ENCODE data around the gene CC2D1B. TPM values are rescaled to one million over a fixed set of nuclear protein-coding genes. Genes with fewer than 3 reads are reported as not detected.

Gene CC2D1B
- total RNA-seq, 1 experiment from 2014 or later = 34.7 TPM

GRCh38 chr1:52359676-52360594 is 6.1 kb downstream of the CC2D1B start:
- peaks cover 8% of the 10 kb centered on the region for H3K4me1 ChIP-seq (ENCODE audit: insufficient read depth, low read length, poor library complexity, severe bottlenecking)
- H3K27ac ChIP-seq (ENCODE audit: low read depth, low read length, poor library complexity, severe bottlenecking) = no peak overlapping the region
- H3K4me3 ChIP-seq (ENCODE audit: low read depth, low read length, poor library complexity, severe bottlenecking) = no peak overlapping the region
- intact Hi-C loops (cut with micrococcal nuclease; ENCODE audit: unreplicated experiment) = loop anchor here (10.0 kb wide), 1 partner anchor 325 kb away; no protein-coding TSS in a partner anchor
- no peak for DNase-seq (ENCODE audit: low spot score)
- POLR2A ChIA-PET (ENCODE audit: low non-redundant PET) = interaction anchor here (0.6 kb wide), 1 partner anchor 177 kb away, joined by 6 read pairs; no protein-coding TSS in a partner anchor
- TF ChIP-seq CTCF (conservative IDR thresholded peaks at IDR 0.05; ENCODE audit: low read depth, low read length) (no peak), EZH2 (IDR thresholded peaks at IDR 0.05; ENCODE audit: borderline replicate concordance, low read depth, low read length, poor library complexity, severe bottlenecking) (no peak)
- no TSS peak for BruUV-seq (replicated peaks)
- no peaks in the 10 kb centered on the region for H3K27me3 ChIP-seq (replicated peaks; ENCODE audit: insufficient read depth, low read depth, low read length, poor library complexity)
- no peaks in the 10 kb centered on the region for H3K9me3 ChIP-seq (ENCODE audit: low read depth, low read length, poor library complexity, severe bottlenecking)
- CTCF ChIA-PET = no interaction called here
- peaks cover 77% of the 10 kb centered on the region for H3K36me3 ChIP-seq (ENCODE audit: insufficient read depth, low read length, poor library complexity, severe bottlenecking)

- no peak overlapping the region for H3K27ac ChIP-seq (ENCODE audit: low read depth, low read length, poor library complexity, severe bottlenecking)
- no peak overlapping the region for H3K4me3 ChIP-seq (ENCODE audit: low read depth, low read length, poor library complexity, severe bottlenecking)
- no TSS peak for BruUV-seq (replicated peaks)
- TF ChIP-seq CTCF (conservative IDR thresholded peaks at IDR 0.05; ENCODE audit: low read depth, low read length) (no peak), EZH2 (IDR thresholded peaks at IDR 0.05; ENCODE audit: borderline replicate concordance, low read depth, low read length, poor library complexity, severe bottlenecking) (no peak)
- no peak for DNase-seq (ENCODE audit: low spot score)
- intact Hi-C loops (cut with micrococcal nuclease; ENCODE audit: unreplicated experiment) = no loop called here
- peaks cover 81% of the 10 kb centered on the region for H3K36me3 ChIP-seq (ENCODE audit: insufficient read depth, low read length, poor library complexity, severe bottlenecking)
- ChIA-PET CTCF (no interaction called here), POLR2A (ENCODE audit: low non-redundant PET) (no interaction called here)
- no peaks in the 10 kb centered on the region for H3K27me3 ChIP-seq (replicated peaks; ENCODE audit: insufficient read depth, low read depth, low read length, poor library complexity)
- no peaks in the 10 kb centered on the region for H3K4me1 ChIP-seq (ENCODE audit: insufficient read depth, low read length, poor library complexity, severe bottlenecking)
- H3K9me3 ChIP-seq (ENCODE audit: low read depth, low read length, poor library complexity, severe bottlenecking) = no peaks in the 10 kb centered on the region
Observed at GRCh38 chr1:52358851-52359497, 7.0 kb downstream of the CC2D1B start.

- H3K4me1 ChIP-seq (ENCODE audit: insufficient read depth, low read length, poor library complexity, severe bottlenecking) = no peaks in the 10 kb centered on the region
- no peaks in the 10 kb centered on the region for H3K9me3 ChIP-seq (ENCODE audit: low read depth, low read length, poor library complexity, severe bottlenecking)
- BruUV-seq (replicated peaks) = no TSS peak
- H3K27me3 ChIP-seq (replicated peaks; ENCODE audit: insufficient read depth, low read depth, low read length, poor library complexity) = no peaks in the 10 kb centered on the region
- POLR2A ChIA-PET (ENCODE audit: low non-redundant PET) = no interaction called here
- no peak overlapping the region for H3K4me3 ChIP-seq (ENCODE audit: low read depth, low read length, poor library complexity, severe bottlenecking)
- no peak for DNase-seq (ENCODE audit: low spot score)
- intact Hi-C loops (cut with micrococcal nuclease; ENCODE audit: unreplicated experiment) = no loop called here
- no peak for TF ChIP-seq CTCF (conservative IDR thresholded peaks at IDR 0.05; ENCODE audit: low read depth, low read length)
- no peak for TF ChIP-seq EZH2 (IDR thresholded peaks at IDR 0.05; ENCODE audit: borderline replicate concordance, low read depth, low read length, poor library complexity, severe bottlenecking)
- H3K36me3 ChIP-seq (ENCODE audit: insufficient read depth, low read length, poor library complexity, severe bottlenecking) = peaks cover 88% of the 10 kb centered on the region
- no peak overlapping the region for H3K27ac ChIP-seq (ENCODE audit: low read depth, low read length, poor library complexity, severe bottlenecking)
- CTCF ChIA-PET = no interaction called here
Observed at GRCh38 chr1:52357397-52357796, 8.6 kb downstream of the CC2D1B start.

Data from A673 (cell line).